ENCODE measurements around the gene DDO.

Gene DDO

GRCh38 chr6:110419028-110419739, 3.8 kb upstream of the DDO start:
- DNase-seq: no peak

GRCh38 chr6:110418594-110418993, 3.2 kb upstream of the DDO start:
- no peak for DNase-seq

GRCh38 chr6:110414669-110415068, 706 bp downstream of the DDO start:
- no peak for DNase-seq

- no peak for DNase-seq
These were observed 3.0 kb downstream of the DDO start for GRCh38 chr6:110412360-110412759.

- DNase-seq: no peak
These were observed 4.9 kb downstream of the DDO start for GRCh38 chr6:110410511-110410910.

GRCh38 chr6:110409794-110410193, 5.6 kb downstream of the DDO start:
- DNase-seq: no peak

GRCh38 chr6:110408901-110409300, 6.5 kb downstream of the DDO start:
- no peak for DNase-seq

GRCh38 chr6:110404607-110405006, 10.8 kb downstream of the DDO start:
- no peak for DNase-seq

GRCh38 chr6:110401585-110402176, 13.7 kb downstream of the DDO start:
- DNase-seq: no peak

- no peak for DNase-seq
These were observed 15.2 kb downstream of the DDO start for GRCh38 chr6:110400208-110400607.

- DNase-seq: no peak
These were observed 15.9 kb downstream of the DDO start for GRCh38 chr6:110399219-110400071.

GRCh38 chr6:110398778-110399177, 16.6 kb downstream of the DDO start:
- DNase-seq: no peak

- DNase-seq: no peak
These were observed 20.2 kb downstream of the DDO start for GRCh38 chr6:110395221-110395620.

GRCh38 chr6:110394409-110394808, 21.0 kb downstream of the DDO start:
- no peak for DNase-seq

GRCh38 chr6:110392727-110393126, 22.6 kb downstream of the DDO start:
- no peak for DNase-seq

GRCh38 chr6:110390404-110390803, 25.0 kb downstream of the DDO start:
- DNase-seq: no peak

- no peak for DNase-seq
These were observed 25.5 kb downstream of the DDO start for GRCh38 chr6:110389689-110390382.

GRCh38 chr6:110387986-110388385, 27.4 kb downstream of the DDO start:
- DNase-seq: no peak

- no peak for DNase-seq
These were observed 29.9 kb downstream of the DDO start for GRCh38 chr6:110385458-110385863.

GRCh38 chr6:110378552-110378951, 36.8 kb downstream of the DDO start:
- DNase-seq: no peak

- DNase-seq: no peak
These were observed 46.3 kb downstream of the DDO start for GRCh38 chr6:110369066-110369465.

- no peak for DNase-seq
These were observed 47.1 kb downstream of the DDO start for GRCh38 chr6:110368284-110368683.

GRCh38 chr6:110367825-110368224, 47.5 kb downstream of the DDO start:
- no peak for DNase-seq
